UCSD-AML1 (cell line): ENCODE results near the gene CYTH3.
"Not testable (repeated sequence)": the region's sequence is repeated elsewhere in the genome, so short reads cannot be mapped to it uniquely, and the experiment has no call there.

Source experiments
- DNase-seq: peaks from one replicate; lab custom pipeline; 2025; ENCODE audit not compliant: unreplicated experiment; lab: John Stamatoyannopoulos, UW

The CYTH3 gene

DNA sequence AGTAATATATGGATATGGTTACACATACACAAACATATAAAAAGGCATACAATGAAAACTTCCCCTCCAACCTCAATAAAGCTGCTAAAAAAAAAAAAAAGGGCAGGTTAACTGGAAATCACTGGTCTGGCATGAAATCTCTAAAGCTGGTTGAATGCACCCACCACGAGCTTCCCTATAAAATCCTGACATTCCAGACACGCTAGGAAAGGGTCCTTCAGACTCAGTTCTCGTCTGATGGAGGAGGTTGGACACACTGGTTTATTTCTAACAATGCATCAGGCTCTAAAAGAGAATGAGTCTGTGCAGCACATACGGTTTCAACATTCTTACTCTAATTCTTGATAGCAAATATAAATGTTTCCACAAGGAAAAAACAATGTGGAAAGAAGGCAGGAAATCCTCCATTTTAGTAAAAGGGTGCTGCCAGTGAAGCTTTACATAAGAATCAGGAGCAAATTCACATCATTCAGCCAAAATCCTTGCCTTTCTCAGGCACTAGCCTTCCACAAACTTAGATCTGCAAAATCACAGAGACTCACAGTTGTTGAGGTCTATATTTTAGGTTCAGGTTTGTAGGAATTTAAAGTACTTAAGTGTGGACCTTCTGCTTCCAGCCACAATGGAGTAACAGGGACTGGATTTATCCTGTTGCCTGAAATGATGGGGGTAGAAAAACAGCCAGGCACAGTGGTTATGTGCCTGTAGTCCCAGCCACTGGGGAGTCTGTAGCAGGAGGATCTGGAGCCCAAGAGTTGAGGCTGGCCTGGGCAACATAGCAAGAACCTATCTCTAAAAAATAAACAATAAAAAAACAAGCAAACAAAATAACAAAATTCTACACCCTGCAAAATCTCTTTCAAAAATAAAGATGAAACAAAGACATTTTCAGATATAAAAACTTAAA lies 73.5 kb downstream of the CYTH3 start:
- no peak for DNase-seq

DNA sequence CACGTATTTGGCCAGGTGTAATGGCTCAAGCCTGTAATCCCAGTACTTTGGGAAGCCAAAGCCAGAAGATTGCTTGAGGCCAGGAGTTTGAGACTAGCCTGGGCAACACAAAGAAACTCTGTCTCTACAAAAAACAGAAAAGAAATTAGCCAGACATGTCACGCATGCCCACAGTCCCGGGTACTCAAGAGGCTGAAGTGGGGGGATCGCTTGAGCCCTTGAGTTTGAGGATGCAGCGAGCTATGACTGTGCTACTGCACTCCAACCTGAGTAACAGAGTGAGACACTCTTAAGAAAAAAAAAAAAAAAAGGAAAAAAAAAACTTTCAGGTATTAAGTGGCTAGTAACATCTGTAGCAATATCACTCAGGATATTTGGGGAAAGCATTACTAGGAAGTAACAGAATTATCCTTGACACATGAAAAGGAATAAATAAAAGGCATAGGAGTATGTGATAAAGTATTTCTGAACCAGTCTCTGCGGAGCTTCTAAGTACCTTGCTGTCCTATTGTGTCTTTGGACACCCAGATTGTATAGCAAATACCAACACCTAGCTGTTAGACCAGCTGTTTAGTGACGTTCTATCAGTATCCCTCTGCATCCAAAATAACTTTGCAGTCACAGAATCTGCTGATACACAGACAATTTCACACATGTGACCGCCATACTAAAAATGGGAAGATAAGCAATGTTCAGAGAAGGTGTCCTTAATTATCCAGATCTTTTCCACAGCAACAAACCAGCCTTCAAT lies 74.4 kb downstream of the CYTH3 start:
- no peak for DNase-seq

DNA sequence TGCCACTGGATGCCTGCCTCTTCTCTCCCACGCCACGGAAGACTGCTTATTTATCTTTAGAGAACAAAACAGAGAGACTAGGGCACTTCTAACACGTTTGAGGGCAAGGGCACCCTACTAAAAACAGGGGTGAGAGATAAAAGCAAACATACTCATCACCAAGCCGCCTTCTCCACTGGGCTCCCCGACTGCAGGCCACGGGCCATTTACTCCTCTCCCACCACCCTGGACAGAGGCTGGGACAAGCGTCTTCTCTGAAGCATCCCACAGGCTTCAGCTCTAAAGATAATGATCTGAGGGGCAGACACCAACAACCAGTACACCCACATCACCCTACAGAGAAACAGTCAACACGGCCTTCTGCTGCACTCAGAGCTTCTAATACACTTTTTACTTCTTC lies 78.7 kb downstream of the CYTH3 start:
- DNase-seq: no peak

DNA sequence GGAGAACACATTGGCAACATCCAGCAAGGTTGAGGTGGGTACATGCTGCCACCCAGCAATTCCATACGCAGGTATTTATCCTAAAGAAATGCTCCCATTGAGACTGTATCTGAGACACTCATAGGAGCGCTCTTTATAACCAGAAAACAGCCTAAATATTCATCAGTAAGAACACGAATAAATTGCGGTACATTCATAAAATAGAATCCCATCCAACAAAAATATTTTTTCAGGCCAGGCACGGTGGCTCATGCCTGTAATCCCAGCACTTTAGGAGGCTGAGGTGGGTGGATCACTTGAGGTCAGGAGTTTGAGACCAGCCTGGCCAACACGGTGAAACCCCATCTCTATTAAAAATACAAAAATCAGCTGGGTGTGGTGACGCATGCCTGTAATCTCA lies 81.9 kb downstream of the CYTH3 start:
- not testable (repeated sequence) for DNase-seq

DNA sequence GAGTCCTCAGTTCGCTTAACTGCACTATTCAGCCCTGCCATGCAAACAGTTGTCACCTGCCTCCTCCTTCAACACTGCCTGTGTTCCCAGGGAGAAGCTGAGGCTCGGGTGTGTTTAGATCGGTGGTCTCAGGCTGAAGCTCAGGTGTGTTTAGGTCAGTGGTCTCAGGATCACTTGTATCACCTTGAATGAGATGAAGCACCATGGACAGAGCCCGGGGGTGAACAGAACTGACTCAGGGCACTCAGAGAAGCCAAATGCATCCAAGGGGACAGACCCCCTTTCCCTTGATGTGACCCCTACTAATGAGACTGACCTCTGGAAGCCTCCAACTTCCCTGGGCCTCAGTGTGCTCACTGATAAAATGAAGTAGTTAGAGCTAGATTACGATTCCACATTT lies 84.0 kb downstream of the CYTH3 start:
- no peak for DNase-seq

DNA sequence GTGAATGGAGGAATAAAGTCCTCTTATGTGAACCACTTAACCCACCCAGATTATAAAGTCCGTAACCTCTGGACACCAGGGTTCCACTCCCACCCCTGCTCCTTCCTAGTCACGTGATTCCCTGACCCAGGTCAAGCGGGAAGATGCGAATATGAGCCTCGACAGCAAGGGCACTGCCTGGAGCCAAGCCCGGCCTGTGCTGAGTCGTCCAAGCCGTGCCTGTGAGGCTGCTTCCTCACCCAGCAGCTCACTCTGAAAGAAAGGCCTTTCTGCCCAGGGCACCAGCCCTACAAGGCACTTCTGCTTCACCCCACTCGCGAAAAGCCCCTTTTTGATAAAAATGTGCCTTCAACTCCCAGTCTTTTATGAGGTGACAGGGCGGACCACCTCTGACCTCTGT lies 85.8 kb downstream of the CYTH3 start:
- DNase-seq: no peak

DNA sequence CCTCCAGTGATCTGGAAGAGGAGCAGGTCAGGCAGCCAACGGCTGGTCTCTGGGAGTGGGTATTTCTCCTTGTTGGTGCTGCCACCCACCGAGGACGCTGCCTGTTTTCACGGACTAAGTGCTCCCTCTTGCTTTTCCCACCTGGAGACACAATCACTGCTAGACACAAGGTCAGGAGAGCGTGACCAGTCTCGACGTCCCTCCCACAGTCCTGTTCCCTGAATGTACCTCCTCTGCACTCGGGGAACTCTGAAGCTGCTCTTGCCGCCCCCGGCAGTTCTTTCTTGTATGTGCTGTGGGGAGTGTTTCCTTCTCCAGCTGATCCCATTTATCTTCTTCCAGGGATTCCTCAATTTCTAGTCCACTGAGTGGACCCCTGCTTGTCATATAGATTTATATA lies 89.4 kb downstream of the CYTH3 start:
- no peak for DNase-seq

DNA sequence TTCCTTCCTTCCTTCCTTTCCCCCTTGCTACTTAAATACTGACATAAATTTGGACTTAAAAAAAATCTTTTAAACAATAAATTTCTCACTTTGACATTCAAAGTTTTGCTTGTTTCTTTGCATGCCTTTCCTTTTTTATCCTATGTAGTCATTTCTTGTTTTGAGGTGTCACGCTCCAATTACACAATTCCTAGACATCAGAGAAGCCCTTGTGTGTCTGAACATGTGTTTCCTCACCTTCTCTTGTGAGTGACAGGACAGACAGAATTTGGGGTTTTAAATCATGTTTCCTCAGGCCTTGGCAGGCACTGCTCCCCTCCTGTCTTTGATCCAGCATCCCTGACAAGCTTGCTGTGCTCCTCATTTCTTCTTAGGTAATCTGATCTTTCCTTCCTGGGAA lies 91.3 kb downstream of the CYTH3 start:
- no peak for DNase-seq

DNA sequence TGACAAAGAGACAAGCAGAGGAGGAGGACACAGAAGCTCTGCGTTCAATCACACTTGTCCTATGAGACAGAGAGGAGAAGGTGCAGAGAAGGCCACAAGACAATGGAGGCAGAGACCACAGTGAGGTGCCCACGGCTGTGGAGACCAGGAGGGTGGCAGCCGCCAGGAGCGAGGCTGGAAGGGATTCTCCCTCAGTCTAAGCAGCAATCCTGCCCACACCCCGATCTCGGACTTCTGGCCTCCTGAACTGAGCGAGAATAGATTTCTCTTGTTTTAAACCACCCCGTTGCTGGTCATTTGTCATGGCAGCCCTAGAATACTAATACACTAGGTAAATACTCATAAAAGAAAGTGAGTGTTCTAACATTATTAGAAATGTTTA lies 92.1 kb downstream of the CYTH3 start:
- no peak for DNase-seq

DNA sequence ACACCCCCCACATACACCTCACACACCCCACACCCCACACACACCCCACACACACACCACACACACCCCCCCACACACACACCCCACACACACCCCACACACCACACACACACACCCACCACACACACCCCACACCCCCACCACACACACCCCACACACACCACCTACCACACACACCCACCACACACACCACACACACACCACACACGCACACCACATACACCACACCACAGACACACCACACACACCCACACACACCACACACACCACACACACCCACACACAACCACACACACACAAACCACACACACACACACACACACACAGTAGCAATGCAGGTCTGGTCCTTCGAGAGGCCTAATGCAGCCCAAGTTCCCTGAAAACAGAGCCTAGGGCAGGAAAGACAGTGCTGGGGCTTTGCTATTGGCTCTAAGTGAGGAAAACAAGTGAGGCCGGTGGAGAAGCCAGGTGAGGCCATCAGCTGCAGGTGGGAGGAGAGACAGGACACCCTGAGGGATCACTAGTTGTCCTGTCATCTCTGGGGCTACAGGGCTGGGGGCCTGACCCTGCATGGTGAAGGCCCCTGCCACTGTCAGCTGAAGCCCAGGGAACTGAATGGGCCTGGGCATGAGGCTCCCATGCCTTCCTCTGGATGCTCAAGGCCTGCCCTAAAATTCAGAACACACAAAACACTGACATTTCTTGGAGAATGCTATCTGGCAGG lies 92.6 kb downstream of the CYTH3 start:
- no peak for DNase-seq

DNA sequence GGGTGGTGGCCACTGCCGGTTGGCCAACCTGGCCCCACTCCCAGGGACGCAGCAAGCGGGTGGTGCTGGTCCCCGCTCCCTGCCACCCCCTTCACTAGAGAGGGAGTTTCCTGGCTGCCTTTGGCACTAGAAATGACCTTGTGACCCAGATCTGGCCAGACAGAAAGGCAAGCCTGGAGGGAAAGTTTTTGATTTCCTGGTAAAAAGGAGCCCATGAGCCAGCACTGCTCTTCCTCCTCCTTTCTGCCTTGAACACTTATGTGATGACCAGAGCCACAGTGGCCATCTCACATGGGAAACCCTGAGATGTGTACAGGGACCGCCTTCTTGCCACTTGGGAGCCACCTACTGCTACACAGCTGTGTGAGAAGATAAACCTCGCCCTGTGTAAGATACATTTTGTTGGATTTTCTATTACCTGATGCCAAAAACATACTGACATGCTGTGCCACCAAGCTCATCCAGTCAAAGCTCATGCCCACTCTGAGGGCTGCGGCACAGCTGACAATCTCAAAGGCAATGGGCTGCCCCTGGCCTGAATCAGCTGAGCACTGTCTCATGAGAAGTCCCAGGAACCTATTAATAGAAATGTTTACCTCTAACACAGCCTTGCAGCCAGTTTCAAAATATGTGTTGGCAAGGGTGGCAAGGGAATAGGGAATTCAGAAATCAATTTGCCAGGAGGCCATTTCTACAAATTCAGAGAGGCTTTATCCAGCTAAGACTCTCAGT lies 94.0 kb downstream of the CYTH3 start:
- no peak for DNase-seq

DNA sequence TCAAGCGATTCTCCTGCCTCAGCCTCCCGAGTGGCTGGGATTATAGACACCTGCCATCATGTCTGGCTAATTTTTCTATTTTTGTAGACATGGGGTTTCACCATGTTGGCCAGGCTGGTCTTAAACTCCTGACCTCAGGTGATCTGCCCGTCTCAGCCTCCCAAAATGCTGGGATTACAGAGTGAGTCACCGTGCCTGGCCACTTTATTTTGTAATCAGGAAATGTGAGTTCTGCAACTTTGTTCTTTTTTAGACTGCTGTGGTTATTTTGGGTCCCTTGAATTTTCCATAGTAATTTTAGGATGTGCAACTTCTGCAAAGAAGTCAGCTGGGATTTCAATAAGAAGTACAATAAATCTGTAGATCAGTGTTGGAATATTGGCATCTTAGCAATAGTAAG lies 96.8 kb downstream of the CYTH3 start:
- DNase-seq: no peak

DNA sequence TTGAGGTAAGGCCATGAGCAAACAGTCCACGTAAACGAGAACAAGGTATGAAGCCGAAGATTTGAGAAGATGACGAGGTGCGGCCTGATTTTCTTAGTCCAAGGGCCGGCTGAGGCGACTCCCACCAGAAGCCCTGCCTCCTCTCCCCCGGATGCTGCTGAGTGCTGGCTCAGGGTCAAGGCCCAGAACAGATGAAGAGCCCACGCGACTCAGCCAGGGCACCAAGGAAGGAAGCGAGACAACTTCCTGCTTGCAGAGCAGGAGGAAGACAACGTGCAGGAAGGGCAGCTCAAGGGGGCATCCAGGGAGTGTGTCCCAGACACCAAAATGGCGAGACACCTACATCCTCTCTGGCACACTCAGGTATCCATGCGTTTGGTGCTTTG lies 99.5 kb downstream of the CYTH3 start:
- DNase-seq: no peak

DNA sequence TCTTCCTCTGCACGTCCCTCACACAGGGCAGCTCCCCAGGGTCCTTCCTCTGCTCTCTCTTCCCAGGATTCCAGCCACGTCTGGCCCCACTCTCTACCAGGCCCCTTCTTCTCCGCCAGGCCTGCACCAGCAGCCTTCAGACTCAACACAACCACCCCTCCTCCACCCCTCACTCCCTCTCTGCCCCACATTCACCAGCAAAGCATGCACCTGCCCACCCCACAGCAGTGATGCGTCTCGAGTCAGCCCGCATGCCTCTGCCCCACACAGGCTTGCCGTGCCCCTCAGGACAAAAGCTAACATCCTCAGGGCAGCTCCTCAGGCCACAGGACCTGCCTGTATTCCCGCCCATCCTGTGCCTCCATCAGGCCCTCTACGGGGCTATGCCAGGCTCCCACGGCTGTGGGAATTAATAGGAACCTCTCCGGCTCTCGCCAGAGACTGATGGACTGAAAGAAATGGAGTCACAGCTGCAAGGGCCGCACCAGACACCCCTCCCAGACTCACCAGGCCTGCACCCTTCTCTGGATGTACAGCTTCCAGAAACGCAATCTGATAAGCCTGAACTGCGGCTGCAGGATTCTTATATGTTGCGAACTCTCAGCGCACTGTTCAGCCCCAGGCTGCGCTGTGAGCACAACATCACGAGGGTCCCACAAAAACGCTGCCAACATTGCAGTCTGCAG lies 100.1 kb downstream of the CYTH3 start:
- DNase-seq: no peak

DNA sequence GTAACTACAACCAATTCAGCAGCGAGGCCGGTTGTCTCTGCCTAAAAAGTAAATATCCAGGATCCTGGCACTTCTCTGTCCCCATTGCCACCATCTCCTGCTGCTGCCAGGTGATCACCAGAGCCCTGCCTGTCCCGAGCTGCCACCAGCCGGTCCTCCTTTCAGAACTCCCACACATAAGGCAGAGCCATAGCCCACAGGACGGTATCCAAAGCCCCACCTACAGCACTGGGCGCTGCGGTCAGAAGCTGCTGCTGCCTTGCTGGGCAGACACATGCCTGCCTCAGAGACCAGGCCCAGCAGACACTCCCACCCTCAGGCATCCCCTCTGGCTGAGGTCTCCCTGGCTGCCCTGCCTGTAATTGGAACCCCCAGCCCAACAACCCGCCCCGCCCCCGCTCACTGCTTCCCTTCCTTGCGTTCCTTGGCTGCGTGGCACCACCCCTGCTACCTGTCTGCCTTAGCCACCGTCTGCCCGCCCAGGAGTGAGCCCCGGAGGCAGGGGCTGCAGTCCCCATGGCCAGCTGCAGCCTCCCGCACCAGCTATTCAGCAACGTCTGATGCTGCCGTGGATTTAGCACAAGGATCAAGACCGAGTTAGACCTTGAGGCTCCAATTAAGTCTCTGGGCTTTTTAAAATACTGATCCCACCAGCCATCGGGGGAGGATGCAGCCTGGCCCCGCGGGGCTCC lies 100.7 kb downstream of the CYTH3 start:
- DNase-seq: no peak

DNA sequence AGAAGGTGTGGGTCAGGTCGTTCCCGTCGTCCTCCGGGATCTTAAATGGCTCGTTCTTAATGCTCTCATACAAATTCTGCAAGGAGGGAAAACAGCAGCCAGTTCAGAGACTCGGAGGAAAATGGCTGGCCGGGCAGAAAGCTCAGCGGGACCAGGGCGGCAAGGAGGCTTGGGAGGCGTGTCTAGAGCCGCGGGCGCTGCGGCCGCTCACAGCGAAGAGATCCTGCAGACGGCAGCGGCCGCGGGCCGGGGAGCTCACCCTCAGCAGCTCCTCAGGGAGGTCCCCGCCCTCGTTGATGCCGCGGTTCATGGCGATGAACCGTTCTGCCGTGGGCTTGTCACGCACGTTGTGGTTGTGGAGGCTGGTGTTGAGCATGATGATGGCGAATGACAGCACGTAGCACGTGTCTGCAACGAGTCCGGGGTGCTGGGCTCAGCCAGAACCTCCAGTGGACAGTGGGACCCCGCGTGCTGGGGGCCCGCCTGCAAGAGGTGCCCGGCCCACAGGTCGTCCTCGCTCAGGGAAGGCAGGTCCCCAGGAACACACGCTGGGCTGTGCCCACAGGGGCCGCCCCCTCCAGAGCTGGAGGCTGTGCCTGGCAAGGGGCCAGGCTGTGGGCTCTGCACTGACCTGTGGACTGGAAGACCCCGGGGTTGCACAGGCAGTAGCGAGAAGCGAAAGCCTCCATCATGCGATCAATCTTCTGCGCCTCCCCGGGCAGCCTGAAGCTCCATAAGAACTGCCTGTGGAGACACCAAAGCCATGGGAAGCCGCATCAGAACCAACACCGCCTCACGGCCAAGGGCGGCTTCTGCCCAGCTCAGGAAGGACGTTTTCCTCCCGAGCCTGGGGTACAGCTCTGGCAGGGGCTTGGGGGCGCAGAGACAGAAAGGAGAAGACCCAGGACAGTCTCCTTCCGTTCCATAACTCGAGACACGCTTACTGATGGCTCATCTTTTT lies 101.6 kb downstream of the CYTH3 start:
- DNase-seq: no peak

DNA sequence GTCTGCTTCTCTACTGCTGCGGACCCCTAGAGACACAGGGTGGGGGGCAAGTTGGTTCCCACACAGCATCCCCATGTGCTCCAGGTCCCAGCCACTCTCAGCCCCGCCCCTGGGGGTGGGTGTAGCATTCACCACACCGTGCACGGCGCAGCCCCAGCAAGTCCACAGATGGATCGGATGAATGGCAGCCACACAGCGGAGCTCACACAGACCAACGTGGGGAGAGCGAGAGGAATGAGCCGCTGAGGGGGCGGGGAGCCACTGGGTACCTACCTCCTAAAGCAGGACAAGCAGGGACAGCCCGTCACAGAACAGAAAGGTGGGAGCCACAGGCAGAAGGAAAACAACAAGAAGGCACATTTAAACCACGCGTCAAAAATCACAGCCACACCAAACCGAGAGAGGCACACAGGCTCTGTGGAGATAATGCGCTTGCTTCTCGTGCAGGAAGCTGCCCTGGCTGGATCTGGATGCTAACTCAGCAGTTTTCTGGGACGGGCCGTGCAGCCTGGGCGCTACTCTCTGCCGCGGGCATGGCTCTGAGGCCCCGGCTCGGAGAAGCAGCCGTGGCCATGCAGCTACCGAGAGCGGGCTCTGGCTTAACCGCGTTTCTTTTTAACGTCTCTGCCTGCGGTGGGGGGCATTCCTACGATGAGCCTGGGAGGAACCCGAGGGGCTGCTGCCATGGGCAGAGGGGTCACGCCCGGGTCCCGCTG lies 102.5 kb downstream of the CYTH3 start:
- DNase-seq: no peak

DNA sequence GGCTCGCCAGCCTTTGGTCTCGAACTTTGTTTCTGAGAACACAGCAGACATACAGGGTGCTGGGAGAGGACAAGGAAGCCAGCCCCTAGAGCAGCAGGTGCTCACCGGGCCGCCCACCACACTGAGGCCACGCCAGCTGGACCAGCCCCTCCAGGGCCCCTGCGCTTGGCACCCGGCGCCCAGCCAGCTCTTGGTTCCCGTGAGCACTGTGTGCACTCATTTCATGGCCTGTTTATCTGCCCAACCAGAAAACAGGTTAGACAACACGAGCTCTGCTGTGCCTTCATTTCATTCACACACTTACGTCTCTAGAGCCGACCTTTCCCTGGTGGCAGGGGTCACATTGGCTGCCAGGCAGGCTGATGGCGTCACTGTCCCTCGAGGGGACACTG lies 104.0 kb downstream of the CYTH3 start:
- no peak for DNase-seq
